Measurements from ENCODE around the gene SLC6A11.

- TF ChIP-seq CTCF (IDR thresholded peaks at IDR 0.05 in 4 of 5, conservative IDR thresholded peaks at IDR 0.05 in 1 of 5) (no peak), POLR2A (IDR thresholded peaks at IDR 0.05) (no peak)
These were observed 135.4 kb downstream of the SLC6A11 start for GRCh38 chr3:10951295-10951926.

Data from gastrocnemius medialis (tissue), 4 donors.